NCI-H146 (cell line): ENCODE measurements around the gene GPR183.

ENCODE experiments used
- DNase-seq: peaks from one replicate; lab custom pipeline; 2025; lab: John Stamatoyannopoulos, UW

GPR183 gene, protein sequence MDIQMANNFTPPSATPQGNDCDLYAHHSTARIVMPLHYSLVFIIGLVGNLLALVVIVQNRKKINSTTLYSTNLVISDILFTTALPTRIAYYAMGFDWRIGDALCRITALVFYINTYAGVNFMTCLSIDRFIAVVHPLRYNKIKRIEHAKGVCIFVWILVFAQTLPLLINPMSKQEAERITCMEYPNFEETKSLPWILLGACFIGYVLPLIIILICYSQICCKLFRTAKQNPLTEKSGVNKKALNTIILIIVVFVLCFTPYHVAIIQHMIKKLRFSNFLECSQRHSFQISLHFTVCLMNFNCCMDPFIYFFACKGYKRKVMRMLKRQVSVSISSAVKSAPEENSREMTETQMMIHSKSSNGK

GRCh38 chr13:99307247-99307646 lies at the start of gene GPR183:
Gene GPR183 (minus strand): TSS chr13:99307399. CDS start chr13:99296145, 11,254 bp downstream.
- no peak for DNase-seq

DNA sequence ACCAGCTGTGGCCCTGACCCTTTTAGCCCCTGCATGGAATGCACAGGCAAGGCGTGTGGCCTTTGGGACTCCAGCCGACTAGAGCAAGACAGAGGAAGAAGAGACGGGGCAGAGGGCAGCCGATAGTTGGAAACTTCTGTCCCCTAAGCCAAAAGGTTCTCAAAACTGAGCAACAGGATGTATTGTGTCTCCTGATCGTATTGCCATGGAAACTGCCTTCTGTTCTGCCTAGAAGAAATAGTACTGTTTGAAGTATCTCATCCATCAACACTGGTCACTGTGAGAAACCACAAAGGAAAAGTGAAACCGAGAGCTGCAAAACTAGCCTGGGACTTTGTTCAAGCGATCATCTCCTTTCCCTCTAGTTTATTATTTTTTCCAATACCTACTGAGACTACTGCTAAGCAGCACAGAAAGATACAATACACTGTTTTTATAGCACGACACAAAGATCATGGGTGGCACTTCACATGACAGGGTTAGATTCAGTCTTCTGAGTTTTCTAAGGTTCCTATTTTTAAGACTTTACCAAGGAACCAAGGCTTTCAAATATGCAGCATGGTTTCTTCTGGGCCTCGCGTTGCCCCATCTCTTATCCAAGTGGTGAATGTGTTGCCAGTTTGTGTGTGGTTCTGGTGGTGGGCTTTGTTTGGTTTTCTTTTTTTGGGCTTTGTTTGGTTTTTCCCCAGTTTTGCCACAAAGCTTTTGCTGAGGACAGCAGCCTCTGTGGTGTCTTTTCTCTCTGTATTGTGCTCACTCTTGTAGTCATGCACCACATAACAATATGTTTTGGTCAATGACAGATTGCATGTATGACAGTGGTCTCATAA lies 49.3 kb upstream of the GPR183 start:
- no peak for DNase-seq

GRCh38 chr13:99356012-99356261 lies 48.7 kb upstream of the GPR183 start:
- DNase-seq, result no peak

DNA sequence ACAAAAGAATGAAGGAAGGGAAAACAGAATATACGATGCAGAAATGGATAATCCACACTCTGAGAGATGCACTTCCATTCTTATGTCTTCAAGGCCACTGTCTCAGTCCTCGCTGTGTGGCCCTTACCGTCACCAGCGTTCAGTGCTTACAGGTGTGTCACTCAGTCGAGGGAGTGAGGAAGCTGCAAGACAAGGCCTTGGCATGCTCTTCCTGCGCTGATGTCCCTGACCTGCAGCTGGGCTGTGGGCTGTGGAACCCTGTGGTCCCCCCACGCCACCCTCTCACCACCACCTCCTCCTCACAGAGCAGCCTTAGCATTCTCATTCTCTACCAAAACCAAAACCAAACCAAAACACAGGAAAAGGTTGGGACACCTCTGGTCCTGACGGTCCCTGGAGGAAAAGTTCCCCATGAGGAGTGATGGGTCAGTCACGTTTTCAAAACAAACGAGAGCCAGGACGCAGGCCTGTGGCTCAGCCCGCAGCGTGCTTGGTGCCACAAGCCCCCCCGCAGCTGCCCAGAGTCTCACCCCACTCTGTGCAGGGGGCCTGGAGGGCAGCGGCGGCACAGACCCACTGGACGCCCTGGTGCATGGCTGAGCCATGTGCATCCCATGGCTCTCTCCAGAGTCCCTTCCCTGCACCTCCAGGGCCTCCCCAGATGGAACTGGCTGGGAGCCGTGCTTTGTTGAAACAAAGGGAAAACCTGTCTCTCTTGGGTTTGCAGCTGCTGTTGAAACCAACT lies 48.2 kb upstream of the GPR183 start:
- DNase-seq, result no peak

DNA sequence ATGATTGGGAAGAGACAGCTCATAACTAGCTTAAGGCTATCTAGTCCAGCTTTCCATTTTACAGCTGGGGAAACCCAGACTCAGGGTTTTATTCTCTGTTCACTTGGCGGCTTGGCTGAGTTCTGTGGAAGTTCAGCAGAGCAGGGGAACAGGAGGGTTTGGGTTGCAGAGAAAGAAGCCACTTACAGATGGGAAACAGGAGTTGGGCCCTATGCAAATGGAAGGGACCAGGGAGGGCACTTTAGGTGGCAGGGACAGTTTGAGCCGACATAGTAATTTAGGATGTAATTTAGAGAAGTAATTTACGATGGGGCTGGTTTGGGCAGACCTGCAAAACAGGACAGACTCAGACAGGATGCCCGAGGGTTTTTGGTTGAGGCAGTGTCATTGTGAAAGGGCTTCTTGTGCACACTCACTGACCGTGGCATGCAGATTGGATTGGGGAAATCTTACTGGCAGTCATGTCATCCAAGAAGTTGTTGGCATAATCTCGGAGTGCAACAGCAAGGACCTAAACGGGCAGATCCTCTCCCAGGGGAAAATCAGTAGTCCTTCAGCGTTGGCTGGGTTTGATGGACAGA lies 47.3 kb upstream of the GPR183 start:
- no peak for DNase-seq

DNA sequence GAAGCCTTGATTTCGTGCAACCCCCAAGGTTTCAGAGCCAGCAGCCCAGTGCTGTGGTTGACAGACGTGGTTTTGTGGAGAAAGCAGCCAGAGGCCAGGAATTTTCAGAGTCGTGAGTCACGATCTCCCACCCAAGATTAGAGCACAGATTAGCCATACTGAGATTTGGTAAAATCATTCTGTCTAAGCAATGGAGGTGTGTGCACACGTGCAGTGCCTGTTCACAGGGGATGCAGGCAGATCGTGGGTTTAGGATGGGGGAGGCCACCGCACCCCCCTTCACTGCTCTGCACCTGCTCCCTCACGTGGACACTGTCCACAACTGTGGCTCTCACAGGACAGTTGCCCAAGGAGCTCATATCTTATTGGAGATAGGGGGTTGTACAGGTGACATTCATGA lies 46.6 kb upstream of the GPR183 start:
- no peak for DNase-seq

DNA sequence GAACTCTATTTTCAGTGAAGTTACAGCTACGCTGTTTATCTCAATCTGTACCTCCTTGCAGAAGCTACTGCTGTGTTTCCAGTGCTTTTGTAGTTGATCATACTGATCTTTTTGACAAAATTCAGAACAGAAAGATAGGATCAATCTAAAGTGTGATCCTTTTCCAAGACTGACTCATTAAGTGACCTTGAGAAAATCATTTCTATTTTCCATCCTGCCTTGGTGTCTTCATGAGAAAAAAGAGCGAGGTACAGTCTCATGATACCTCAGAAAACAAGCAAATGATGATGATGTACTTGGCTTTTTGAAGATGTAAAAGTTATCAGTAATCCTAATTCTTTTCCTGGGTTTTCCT lies 46.0 kb upstream of the GPR183 start:
- DNase-seq, result no peak

- no peak for DNase-seq
These were observed 45.4 kb upstream of the GPR183 start for GRCh38 chr13:99352351-99353245.

GRCh38 chr13:99351772-99352171 lies 44.6 kb upstream of the GPR183 start:
- DNase-seq, result no peak

GRCh38 chr13:99350191-99350590 lies 43.0 kb upstream of the GPR183 start:
- no peak for DNase-seq

GRCh38 chr13:99347911-99348451 lies 40.8 kb upstream of the GPR183 start:
- no peak for DNase-seq

DNA sequence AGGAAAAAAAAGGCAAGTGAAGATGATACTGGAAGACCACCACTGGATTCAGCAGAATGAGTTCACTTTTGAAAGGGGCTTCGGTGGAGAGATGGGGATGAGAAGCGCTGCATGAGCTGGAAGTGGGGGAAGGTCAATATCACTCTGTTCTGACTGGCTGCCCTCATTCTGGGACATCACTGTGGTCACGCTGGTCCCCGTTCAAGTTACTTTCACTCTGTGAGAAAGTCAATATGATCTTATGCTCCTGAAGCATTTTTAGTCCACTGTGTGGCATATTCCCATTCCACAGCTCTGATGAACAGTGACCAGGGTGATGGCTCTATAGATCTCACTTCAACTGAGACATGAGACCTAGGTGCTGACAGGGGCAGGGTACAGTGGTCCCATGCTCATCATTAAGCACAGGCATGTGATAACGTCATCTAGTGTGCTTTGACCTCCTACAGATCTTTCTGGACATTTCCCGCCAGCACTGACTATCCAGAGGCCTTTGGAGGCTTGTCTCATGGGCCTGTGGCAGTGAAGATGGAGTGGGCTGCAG lies 40.2 kb upstream of the GPR183 start:
- no peak for DNase-seq

DNA sequence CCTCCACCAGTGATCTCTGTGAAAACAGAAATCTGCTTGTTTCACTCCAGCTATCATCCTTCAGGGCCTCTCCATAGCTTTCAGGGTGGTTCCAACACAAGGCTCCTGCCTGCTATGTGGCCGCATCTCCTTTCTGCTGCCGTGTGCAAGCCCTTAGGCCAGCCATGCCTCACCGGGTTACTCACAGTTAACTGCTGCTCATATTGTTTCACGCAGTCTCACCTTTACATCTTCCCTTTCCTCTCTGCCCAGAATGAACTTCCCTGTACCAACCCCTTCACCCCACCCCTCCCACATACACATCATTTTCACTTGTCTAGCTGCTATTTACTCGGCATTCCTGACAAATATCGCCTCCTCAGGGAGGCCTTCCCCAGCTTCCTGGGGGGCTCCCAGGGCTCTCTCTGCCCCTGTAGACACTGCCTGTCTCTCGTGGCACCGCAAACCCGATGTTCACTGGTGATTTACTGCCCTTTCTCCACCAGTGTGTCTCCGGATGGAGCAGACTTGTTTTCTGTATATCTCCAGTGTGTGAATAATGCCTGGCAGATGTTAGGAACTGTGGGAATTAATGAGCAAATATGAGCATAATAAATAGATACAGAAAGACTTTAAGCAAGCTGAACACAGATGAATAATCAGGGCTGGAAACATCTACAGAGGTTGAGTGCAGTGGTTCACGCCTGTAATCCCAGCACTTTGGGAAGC lies 39.3 kb upstream of the GPR183 start:
- DNase-seq, result no peak

DNA sequence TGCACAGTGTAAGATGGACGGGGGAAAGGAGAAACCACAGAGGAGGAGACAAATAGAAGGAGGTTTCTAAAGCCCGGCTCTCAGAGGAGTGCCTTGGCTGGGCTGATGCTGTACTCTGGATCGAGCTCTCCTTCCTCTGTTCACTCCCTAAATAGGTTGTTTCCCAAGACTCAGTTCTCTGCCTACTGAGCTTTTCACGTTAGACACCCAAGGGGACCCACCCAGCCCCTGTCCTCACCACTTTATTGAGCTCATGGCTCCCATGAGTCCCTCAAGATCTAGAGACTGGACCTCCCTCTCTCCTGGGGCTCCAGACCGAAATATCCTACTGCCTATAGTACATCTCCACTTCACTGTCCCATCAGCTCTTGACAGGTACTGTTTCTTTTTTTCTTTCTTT lies 38.1 kb upstream of the GPR183 start:
- no peak for DNase-seq

DNA sequence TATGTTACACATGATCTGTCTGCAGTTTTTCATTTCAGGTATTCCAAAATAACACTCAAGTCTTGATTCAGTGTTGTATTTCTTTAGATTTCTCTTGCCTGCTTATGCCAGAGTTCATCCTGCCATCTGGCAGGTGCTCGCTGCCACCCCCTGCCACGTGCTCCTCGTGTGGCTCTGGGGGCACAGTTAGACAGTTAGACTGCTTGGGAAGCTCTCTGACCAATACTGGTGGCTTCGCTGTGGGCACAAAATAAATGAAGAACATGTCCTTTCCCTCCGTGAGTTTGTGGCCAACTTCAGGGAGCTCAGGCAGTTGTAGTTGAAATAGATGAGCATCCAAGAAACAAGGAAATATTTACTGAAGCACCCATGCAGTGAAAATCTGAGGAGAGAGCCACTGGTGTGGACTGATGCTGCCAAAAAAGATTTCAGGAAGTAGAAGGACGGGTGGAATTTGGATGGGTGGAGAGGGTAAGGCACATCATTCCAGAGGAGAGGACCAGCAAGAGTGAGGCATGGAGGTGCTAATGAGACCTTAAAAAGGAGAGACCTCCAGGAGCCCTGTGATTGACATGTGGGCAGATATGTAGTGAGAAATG lies 37.5 kb upstream of the GPR183 start:
- no peak for DNase-seq

GRCh38 chr13:99342723-99343315 lies 35.6 kb upstream of the GPR183 start:
- DNase-seq, result no peak

DNA sequence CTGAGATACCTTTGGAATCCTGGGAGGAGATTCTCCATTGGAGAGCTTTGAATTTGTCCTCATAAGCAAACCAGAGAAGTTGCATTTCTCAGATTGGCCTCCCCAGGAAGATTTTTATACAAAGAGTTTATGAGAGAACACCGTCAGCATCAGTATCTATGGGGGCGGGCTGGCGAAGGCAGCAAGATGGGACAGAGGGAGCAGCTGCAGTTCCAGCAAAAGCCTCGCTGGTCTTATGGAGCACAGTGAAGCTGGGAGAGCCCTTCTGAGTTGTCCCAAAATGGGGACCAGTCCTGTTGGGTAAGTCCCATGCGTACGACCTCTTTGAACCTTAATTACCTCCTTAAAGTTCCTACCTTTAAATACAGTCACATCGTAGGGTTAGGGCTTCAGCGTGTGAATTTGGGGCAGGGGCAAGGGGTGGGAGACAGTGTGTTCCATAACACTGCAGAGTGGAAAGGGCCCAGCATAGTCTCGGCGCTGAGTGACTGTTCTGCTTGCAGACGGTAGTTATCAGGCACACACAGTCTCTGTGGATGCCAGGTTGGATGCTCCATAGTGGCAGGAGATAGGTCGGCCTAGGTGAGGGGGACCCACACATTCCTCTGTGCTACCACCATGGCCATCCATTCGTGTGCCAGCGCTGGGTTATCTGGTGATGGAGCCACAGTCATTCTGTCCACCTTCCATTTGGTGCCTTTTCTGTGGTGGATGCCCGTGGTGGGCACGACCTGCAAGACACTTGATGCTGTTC lies 34.9 kb upstream of the GPR183 start:
- DNase-seq, result no peak

- DNase-seq, result no peak
These were observed 33.4 kb upstream of the GPR183 start for GRCh38 chr13:99340638-99341037.
